ENCODE measurements around the gene CC2D2A.
"Not testable (repeated sequence)": the region's sequence is repeated elsewhere in the genome, so short reads cannot be mapped to it uniquely, and the experiment has no call there.

CC2D2A gene

GRCh38 chr4:15515106-15515505 lies 45.4 kb downstream of the CC2D2A start:
- no peak for TF ChIP-seq CTCF (IDR thresholded peaks at IDR 0.05; ENCODE audit: extremely low read depth, insufficient read depth, missing control alignments)
- in situ Hi-C loops (cut with MboI; ENCODE audit: low pct_unique_long_range_greater_than_20kb, low sequenced_read_pairs, unreplicated experiment), result no loop called here

GRCh38 chr4:15516494-15516893 lies 46.8 kb downstream of the CC2D2A start:
- in situ Hi-C loops (cut with MboI; ENCODE audit: low pct_unique_long_range_greater_than_20kb, low sequenced_read_pairs, unreplicated experiment), result no loop called here
- DNase-seq (ENCODE audit: low spot score), result no peak
- no peak for TF ChIP-seq CTCF (IDR thresholded peaks at IDR 0.05; ENCODE audit: extremely low read depth, insufficient read depth, missing control alignments)

More at GRCh38 chr4:15515106-15515505, 45.4 kb downstream of the CC2D2A start:
- no peak for DNase-seq (ENCODE audit: low spot score)

- DNase-seq (ENCODE audit: low spot score); in situ Hi-C loops (cut with MboI; ENCODE audit: low pct_unique_long_range_greater_than_20kb, low sequenced_read_pairs, unreplicated experiment): not testable (repeated sequence)
Measured at GRCh38 chr4:15517681-15518080, 48.0 kb downstream of the CC2D2A start.

GRCh38 chr4:15521442-15522039 lies 51.9 kb downstream of the CC2D2A start:
- no peak for TF ChIP-seq CTCF (IDR thresholded peaks at IDR 0.05; ENCODE audit: extremely low read depth, insufficient read depth, missing control alignments)
- in situ Hi-C loops (cut with MboI; ENCODE audit: low pct_unique_long_range_greater_than_20kb, low sequenced_read_pairs, unreplicated experiment), result no loop called here
- no peak for DNase-seq (ENCODE audit: low spot score)

- in situ Hi-C loops (cut with MboI; ENCODE audit: low pct_unique_long_range_greater_than_20kb, low sequenced_read_pairs, unreplicated experiment), result no loop called here
- no peak for DNase-seq (ENCODE audit: low spot score)
- no peak for TF ChIP-seq CTCF (IDR thresholded peaks at IDR 0.05; ENCODE audit: extremely low read depth, insufficient read depth, missing control alignments)
Measured at GRCh38 chr4:15525080-15525479, 55.4 kb downstream of the CC2D2A start.

GRCh38 chr4:15526924-15527592 lies 57.4 kb downstream of the CC2D2A start:
- in situ Hi-C loops (cut with MboI; ENCODE audit: low pct_unique_long_range_greater_than_20kb, low sequenced_read_pairs, unreplicated experiment), result no loop called here
- no peak for DNase-seq (ENCODE audit: low spot score)
- no peak for TF ChIP-seq CTCF (IDR thresholded peaks at IDR 0.05; ENCODE audit: extremely low read depth, insufficient read depth, missing control alignments)

GRCh38 chr4:15531792-15532191 lies 62.1 kb downstream of the CC2D2A start:
- no peak for TF ChIP-seq CTCF (IDR thresholded peaks at IDR 0.05; ENCODE audit: extremely low read depth, insufficient read depth, missing control alignments)
- no peak for DNase-seq (ENCODE audit: low spot score)
- in situ Hi-C loops (cut with MboI; ENCODE audit: low pct_unique_long_range_greater_than_20kb, low sequenced_read_pairs, unreplicated experiment), result no loop called here
